Breast epithelium (tissue), 3 donors: Measurements from ENCODE around the gene CRYBB2.
"Not testable (repeated sequence)": the region's sequence is repeated elsewhere in the genome, so short reads cannot be mapped to it uniquely, and the experiment has no call there.

Source experiments
- POLR2AphosphoS5 ChIP-seq, 3 donors: sonication (generic); formaldehyde crosslinking; IDR thresholded peaks; one replicate each; pipeline ENCODE4 v1.6.1; 2017; ENCODE audit warnings: antibody characterized with exemption in 3 of 3
- TF ChIP-seq, protein P1 (sequence below), 3 donors: fragments of 450-650 bp; IDR thresholded peaks; one replicate each; pipeline ENCODE4 v1.5.1; 2016 to 2017; ENCODE audit warnings: antibody characterized with exemption in 3 of 3, mild to moderate bottlenecking in 3 of 3, moderate library complexity in 3 of 3

DNA sequence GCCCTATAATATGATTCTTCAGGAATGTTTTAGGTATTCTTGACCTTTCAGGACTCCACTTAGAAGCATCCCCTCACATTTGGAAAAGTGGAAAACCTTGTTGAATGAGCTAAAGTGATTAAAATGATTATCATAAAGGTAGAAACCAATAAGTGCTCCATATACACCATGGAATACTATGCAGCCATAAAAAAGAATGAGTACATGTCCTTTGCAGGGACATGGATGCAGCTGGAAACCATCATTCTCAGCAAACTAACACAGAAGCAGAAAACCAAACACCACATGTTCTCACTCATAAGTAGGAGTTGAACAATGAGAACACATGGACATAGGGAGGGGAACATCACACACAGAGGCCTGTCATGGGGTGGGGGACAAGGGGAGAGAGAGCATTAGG is 14.3 kb downstream of the CRYBB2 start:
- TF ChIP-seq, protein P1, sequence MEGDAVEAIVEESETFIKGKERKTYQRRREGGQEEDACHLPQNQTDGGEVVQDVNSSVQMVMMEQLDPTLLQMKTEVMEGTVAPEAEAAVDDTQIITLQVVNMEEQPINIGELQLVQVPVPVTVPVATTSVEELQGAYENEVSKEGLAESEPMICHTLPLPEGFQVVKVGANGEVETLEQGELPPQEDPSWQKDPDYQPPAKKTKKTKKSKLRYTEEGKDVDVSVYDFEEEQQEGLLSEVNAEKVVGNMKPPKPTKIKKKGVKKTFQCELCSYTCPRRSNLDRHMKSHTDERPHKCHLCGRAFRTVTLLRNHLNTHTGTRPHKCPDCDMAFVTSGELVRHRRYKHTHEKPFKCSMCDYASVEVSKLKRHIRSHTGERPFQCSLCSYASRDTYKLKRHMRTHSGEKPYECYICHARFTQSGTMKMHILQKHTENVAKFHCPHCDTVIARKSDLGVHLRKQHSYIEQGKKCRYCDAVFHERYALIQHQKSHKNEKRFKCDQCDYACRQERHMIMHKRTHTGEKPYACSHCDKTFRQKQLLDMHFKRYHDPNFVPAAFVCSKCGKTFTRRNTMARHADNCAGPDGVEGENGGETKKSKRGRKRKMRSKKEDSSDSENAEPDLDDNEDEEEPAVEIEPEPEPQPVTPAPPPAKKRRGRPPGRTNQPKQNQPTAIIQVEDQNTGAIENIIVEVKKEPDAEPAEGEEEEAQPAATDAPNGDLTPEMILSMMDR (IDR thresholded peaks at IDR 0.05) = not testable (repeated sequence)
- not testable (repeated sequence) for TF ChIP-seq POLR2AphosphoS5 (IDR thresholded peaks at IDR 0.05)
